ENCODE measurements around the gene VSIG10L2. TPM values are rescaled to one million over a fixed set of nuclear protein-coding genes. Genes with fewer than 3 reads are reported as not detected.
A peak's percentile ranks its signal among the peaks of the same experiment; 100 is the strongest.

The VSIG10L2 gene
- total RNA-seq, 1 donor from 2014 or later: not detected

DNA sequence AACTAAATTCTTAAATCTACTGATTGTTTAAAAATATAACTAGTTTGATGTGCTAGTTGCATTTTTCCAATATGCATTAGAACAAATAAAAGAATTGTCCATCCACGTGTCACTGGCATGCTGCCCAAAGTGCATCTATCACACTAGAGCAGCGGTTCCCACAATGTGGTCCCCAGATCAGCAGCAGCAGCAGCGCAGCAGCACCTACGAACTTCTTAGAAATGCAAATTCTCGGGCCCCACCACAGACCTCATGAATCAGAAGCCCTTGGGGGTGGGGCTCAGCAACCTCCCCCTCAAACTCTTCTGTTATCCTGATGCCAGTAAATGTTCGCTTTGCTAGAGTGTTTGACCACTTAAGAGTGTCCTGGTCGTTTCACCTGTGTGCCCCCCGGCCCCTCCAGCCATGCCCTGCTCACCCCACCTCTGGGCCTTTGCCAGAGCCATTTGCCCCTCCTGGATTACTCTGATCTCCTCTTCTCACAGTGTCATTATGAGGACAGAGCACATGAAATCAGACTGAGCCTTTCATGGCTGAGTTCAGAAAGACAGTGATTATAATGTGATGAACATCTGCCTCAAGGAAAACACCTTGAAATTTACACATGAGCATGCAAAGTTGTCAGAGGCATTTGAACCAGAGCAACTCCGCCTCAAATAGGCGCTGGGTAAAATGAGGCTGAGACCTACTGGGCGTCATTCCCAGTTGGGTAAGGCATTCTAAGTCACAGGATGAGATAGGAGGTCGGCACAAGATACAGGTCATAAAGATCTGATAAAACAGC, 12.6 kb upstream of the VSIG10L2 start:
- intact Hi-C loops (cut with micrococcal nuclease): no loop called here
- peaks cover 2% of the 10 kb centered on the region for H3K4me1 Mint-ChIP-seq (ENCODE audit: low read depth)
- H3K9me3 Mint-ChIP-seq: no peaks in the 10 kb centered on the region
- H3K27ac Mint-ChIP-seq: no peak overlapping the region
- no peak for DNase-seq (ENCODE audit: low spot score)
- H3K27me3 Mint-ChIP-seq (ENCODE audit: low read depth): peaks cover 9% of the 10 kb centered on the region
- H3K36me3 Mint-ChIP-seq (ENCODE audit: low read depth): no peaks in the 10 kb centered on the region
- no peak overlapping the region for H3K4me3 Mint-ChIP-seq (ENCODE audit: low read depth)

DNA sequence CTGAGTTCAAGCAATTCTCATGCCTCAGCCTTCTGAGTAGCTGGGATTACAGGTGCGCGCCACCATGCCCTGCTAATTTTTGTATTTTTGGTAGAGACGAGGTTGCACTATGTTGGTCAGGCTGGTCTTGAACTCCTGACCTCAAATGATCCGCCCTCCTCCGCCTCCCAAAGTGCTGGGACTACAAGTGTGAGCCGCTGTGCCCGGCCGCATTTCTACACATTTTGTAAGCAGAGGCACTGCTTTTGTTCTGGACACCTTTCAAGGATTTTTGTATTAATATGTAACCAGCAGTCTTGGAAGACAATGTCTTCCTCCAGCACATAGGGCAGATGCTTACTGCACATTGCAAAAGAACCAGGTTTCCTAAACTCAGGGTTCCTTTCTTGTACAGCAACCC, 11.4 kb upstream of the VSIG10L2 start:
- intact Hi-C loops (cut with micrococcal nuclease): no loop called here
- Mint-ChIP-seq H3K27ac (no peak overlapping the region), H3K36me3 (ENCODE audit: low read depth) (no peaks in the 10 kb centered on the region), H3K9me3 (no peaks in the 10 kb centered on the region), H3K4me3 (ENCODE audit: low read depth) (no peak overlapping the region), H3K27me3 (ENCODE audit: low read depth) (peaks cover 7% of the 10 kb centered on the region), H3K4me1 (ENCODE audit: low read depth) (peaks cover 6% of the 10 kb centered on the region)
- DNase-seq (ENCODE audit: low spot score): no peak

DNA sequence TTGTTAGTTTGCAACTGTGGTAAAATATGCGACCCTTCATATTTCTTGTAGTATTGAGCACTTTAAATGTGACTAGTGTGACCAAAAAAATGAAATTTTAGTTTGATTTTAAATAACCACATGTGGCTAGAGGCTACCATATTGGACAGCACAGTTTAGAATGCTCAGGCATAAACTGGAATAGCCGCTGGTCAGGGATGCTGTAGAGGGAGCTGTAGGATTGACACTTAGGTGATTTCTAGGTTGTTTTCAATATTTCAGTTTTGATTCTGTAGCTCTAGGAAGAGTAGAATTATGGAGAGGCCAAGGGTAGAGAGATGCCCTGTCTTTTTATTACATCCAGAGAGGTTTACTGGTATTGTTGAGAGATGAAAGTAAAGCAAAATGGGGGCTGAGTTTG, 10.8 kb upstream of the VSIG10L2 start:
- Mint-ChIP-seq H3K9me3 (no peaks in the 10 kb centered on the region), H3K27me3 (ENCODE audit: low read depth) (peaks cover 5% of the 10 kb centered on the region), H3K4me3 (ENCODE audit: low read depth) (no peak overlapping the region), H3K4me1 (ENCODE audit: low read depth) (peaks cover 6% of the 10 kb centered on the region), H3K27ac (no peak overlapping the region), H3K36me3 (ENCODE audit: low read depth) (no peaks in the 10 kb centered on the region)
- intact Hi-C loops (cut with micrococcal nuclease): no loop called here
- no peak for DNase-seq (ENCODE audit: low spot score)

DNA sequence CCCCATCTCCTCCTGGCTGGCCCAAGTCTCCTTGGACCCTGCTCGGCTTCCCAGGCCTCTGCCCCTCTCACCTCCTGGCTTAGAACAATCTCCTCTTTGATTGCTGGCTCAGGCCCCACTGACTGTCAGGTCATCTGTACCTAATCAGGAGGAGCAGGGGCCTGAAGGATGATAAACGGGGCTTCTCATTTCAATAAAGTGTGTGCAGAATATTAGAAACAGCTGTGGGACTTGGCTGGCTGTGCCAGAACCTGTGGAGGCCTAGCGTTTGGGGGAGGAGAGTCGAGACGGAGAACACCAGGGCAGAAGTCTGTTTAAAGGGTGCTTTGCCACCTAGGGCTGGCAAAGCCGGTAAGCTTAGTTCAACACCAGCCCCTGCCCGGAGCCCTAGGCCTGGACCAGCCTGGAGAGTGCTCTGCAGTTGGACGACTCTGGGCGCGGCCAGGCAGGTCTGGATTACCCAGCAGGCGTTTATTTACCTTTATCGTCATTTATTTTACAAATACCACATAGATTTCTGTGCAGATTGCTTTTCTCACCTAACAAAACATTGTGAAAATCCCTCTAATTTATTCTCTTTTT, 10.1 kb upstream of the VSIG10L2 start:
- DNase-seq (ENCODE audit: low spot score): no peak
- H3K9me3 Mint-ChIP-seq: no peaks in the 10 kb centered on the region
- H3K4me1 Mint-ChIP-seq (ENCODE audit: low read depth): peaks cover 6% of the 10 kb centered on the region
- no peak overlapping the region for H3K4me3 Mint-ChIP-seq (ENCODE audit: low read depth)
- peaks cover 4% of the 10 kb centered on the region for H3K27me3 Mint-ChIP-seq (ENCODE audit: low read depth)
- H3K36me3 Mint-ChIP-seq (ENCODE audit: low read depth): no peaks in the 10 kb centered on the region
- intact Hi-C loops (cut with micrococcal nuclease): no loop called here
- no peak overlapping the region for H3K27ac Mint-ChIP-seq

DNA sequence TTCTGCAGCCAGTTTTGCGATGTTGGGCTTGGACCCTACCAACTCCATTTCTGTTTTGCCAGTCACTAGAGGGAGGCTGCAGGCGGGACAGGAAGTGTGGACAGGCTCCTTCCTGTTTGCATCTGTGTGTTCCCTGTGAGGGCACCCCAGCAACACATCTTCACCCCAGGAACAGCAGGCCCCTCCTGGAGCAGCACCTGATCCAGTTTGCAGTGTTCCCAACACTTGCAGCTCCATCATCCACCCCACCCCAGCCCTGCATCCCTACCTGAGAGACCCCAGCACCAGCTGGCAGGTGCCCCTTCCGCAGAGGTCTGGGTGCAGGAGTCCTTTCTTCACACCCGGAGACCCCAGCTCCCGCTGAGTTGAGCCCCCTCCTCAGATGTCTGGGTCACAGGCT, 7.4 kb upstream of the VSIG10L2 start:
- intact Hi-C loops (cut with micrococcal nuclease): no loop called here
- no peaks in the 10 kb centered on the region for H3K36me3 Mint-ChIP-seq (ENCODE audit: low read depth)
- DNase-seq (ENCODE audit: low spot score): no peak
- H3K4me1 Mint-ChIP-seq (ENCODE audit: low read depth): peaks cover 9% of the 10 kb centered on the region
- H3K27me3 Mint-ChIP-seq (ENCODE audit: low read depth): peaks cover 1% of the 10 kb centered on the region
- no peak overlapping the region for H3K4me3 Mint-ChIP-seq (ENCODE audit: low read depth)
- no peaks in the 10 kb centered on the region for H3K9me3 Mint-ChIP-seq
- H3K27ac Mint-ChIP-seq: no peak overlapping the region

DNA sequence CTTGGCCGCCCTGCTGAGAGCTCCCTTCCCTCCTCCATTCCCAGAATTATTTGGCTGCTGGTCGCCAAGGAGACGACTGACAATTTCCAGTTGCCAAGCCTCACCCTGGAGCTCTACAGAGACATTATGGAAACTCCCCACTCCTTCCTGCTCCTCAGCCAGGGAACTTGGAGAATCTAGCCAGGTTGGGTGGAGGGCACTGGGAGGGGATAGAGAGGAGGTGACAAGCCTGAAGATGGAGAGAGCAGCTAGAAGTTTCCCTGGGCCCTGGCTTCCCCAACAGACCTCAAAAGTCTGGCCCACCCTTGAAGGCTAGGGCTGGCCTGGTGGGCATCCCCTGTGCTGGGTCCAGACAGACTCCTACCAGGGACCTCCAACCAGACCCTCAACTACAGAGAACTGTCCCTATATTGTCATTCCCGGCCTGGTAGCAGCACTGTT, 6.7 kb upstream of the VSIG10L2 start:
- intact Hi-C loops (cut with micrococcal nuclease): no loop called here
- no peaks in the 10 kb centered on the region for H3K9me3 Mint-ChIP-seq
- H3K4me3 Mint-ChIP-seq (ENCODE audit: low read depth): no peak overlapping the region
- DNase-seq (ENCODE audit: low spot score): no peak
- H3K27ac Mint-ChIP-seq: no peak overlapping the region
- H3K27me3 Mint-ChIP-seq (ENCODE audit: low read depth): no peaks in the 10 kb centered on the region
- no peaks in the 10 kb centered on the region for H3K36me3 Mint-ChIP-seq (ENCODE audit: low read depth)
- H3K4me1 Mint-ChIP-seq (ENCODE audit: low read depth): peaks cover 9% of the 10 kb centered on the region

DNA sequence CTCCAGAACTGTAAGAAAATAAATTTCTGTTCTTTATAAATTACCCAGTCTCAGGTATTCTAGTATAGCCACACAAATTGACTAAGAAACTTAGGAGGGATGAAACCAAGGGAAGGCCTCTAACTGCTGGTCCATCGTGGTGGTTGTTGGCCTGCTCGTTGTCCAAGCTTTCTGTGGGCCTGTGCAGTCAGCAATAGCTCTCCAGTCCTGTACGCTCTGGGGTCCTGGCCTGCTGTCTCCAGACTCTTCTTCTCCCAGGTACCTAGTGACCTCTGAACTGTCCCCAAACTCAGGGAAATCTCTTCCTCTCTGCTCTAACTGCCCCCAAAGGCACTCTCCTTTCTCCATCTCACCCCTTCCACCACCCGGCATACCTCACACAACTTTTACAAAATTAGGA, 5.7 kb upstream of the VSIG10L2 start:
- Mint-ChIP-seq H3K27ac (no peak overlapping the region), H3K27me3 (ENCODE audit: low read depth) (no peaks in the 10 kb centered on the region), H3K9me3 (no peaks in the 10 kb centered on the region), H3K36me3 (ENCODE audit: low read depth) (no peaks in the 10 kb centered on the region), H3K4me1 (ENCODE audit: low read depth) (peaks cover 9% of the 10 kb centered on the region), H3K4me3 (ENCODE audit: low read depth) (no peak overlapping the region)
- intact Hi-C loops (cut with micrococcal nuclease): no loop called here
- DNase-seq (ENCODE audit: low spot score): no peak

DNA sequence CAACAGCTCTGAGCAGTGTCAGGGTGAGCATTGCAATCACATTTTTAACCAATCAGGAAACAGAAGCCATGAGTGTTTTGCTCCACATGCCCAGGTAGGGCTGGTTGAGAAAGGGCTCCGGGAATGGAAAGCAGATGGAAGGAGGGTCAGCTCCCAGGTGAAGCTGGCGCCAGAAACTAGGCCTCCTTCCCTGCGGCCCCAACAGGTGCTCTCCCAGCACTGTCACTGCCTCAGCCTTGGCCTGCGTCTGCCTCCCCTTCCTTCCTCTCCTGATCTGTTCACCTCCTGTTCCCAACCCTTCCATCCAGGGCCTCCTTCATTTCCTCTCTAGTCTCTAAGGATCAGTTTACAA, 4.6 kb upstream of the VSIG10L2 start:
- no peaks in the 10 kb centered on the region for H3K9me3 Mint-ChIP-seq
- H3K4me1 Mint-ChIP-seq (ENCODE audit: low read depth): peaks cover 9% of the 10 kb centered on the region
- DNase-seq (ENCODE audit: low spot score): no peak
- H3K4me3 Mint-ChIP-seq (ENCODE audit: low read depth): no peak overlapping the region
- intact Hi-C loops (cut with micrococcal nuclease): no loop called here
- H3K27me3 Mint-ChIP-seq (ENCODE audit: low read depth): no peaks in the 10 kb centered on the region
- no peaks in the 10 kb centered on the region for H3K36me3 Mint-ChIP-seq (ENCODE audit: low read depth)
- H3K27ac Mint-ChIP-seq: no peak overlapping the region

DNA sequence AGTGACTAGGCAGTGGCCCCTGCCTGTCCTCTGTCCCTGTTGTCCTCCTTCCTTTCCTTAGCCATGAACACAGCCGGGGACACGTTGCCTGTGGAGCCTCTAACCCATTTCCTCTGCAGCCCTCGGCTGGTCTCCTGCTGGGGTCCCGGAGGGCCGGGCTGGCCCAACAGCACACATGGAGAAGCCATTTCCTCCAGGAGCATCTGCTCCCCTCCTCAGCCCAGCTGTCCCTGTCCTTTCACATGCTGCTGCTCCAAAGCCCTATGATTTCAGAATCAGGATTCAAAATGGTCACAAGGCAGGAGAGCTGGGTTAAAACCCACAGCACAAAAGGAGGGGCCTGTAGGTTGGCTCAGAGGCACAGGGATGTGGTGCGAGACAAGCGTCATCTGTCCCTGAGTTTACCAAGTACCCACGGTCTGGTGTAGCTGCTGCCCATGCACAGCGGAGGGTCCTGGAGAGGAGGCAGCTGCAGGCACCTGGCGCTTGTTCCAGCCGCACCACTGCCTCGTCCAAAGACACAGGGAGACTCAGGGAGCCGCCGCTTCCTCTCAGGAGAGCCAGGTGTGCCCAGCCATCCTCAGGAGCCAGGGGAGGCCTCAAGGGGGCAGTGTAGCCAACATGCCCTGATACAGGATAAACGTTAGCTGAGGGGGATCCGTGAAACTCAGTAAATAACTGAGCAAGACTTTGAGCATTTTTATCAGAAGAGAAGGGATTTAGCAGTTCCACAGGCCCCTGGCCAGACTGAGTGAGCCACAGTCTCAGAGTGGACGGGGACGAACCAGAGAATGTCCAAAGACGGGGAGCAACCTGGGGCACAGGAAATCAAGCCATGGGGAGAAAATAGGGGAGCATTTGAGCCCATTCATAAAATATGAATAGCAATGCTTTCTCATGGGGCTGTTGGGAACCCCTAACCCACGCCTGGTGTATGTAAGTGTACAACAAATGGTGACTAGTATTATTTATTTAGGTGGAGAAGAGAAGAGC, 3.9 kb upstream of the VSIG10L2 start:
- peak; percentile 22 for DNase-seq (ENCODE audit: low spot score)
- H3K27ac Mint-ChIP-seq: no peak overlapping the region
- no peaks in the 10 kb centered on the region for H3K9me3 Mint-ChIP-seq
- H3K27me3 Mint-ChIP-seq (ENCODE audit: low read depth): no peaks in the 10 kb centered on the region
- intact Hi-C loops (cut with micrococcal nuclease): loop anchor here (1.0 kb wide), 1 partner anchor 252 kb away; no protein-coding TSS in a partner anchor
- peaks cover 9% of the 10 kb centered on the region for H3K4me1 Mint-ChIP-seq (ENCODE audit: low read depth)
- H3K4me3 Mint-ChIP-seq (ENCODE audit: low read depth): no peak overlapping the region
- H3K36me3 Mint-ChIP-seq (ENCODE audit: low read depth): no peaks in the 10 kb centered on the region

DNA sequence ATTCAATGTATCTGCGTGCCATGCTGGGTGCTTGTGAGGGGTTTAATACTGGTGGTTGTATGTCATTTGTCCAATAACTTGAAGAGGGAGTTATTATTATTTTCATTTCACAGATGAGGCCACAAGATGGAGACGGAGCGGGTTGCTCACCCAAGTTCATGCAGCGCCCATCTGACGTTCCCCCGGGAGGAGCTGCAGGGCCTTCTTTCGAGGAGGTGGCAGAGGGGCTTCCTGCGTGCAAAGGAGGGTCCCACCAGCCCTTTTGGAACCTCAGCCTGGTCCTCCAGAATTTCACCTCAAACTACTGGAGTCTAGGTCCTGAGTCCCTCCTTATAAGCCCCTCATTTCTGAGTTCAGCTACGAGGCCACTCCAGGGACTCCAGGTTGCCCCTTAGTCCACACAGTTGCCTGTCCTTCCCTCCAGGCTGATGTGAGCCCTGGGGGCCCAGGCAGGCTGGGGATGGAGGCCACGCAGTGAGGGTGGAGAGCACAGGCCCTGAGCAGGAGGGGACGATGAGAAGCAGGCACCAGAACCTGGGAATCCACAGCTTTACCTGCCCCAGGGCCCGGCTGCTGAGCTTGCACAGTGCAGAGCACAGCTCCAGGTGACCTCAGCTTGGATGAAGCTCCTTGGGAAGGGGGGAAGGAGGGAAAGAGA, 2.9 kb upstream of the VSIG10L2 start:
- no peaks in the 10 kb centered on the region for H3K9me3 Mint-ChIP-seq
- no peaks in the 10 kb centered on the region for H3K36me3 Mint-ChIP-seq (ENCODE audit: low read depth)
- H3K27ac Mint-ChIP-seq: no peak overlapping the region
- no peaks in the 10 kb centered on the region for H3K27me3 Mint-ChIP-seq (ENCODE audit: low read depth)
- no peak overlapping the region for H3K4me3 Mint-ChIP-seq (ENCODE audit: low read depth)
- DNase-seq (ENCODE audit: low spot score): no peak
- intact Hi-C loops (cut with micrococcal nuclease): loop anchor here (1.0 kb wide), 1 partner anchor 251 kb away; no protein-coding TSS in a partner anchor
- peaks cover 9% of the 10 kb centered on the region for H3K4me1 Mint-ChIP-seq (ENCODE audit: low read depth)

DNA sequence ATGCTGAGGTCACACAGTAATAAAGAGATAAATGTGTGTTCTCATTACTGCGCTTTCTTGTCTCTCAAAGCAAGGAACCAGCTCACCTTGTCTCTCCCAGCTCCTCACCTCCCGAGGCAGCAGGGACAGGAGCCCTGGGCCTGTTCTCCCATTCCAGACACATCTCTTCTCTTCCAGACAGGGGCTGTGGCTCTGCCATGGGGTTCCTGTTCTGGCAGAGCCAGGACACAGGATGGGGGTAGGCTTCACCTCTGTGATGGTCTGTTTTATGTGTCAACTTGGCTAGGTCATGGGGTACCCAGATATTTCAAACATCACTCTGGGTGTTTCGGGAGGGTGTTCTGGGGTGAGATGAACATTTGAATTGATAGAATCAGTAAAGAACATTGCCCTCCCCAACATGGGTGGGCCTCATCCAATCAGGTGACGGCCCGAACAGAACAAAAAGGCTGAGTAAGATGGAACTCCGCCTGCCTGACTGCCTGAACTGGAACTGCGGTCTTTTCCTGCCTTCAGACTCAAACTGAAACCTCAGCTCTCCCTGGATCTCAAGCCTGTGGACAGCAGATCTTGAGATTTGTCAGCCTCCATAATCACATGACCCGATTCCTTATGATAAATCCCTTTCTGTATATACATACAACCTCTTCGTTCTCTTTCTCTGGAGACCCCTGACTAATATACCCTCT, 2.0 kb upstream of the VSIG10L2 start:
- Mint-ChIP-seq H3K27ac (no peak overlapping the region), H3K4me3 (ENCODE audit: low read depth) (no peak overlapping the region)
- intact Hi-C loops (cut with micrococcal nuclease): no loop called here

More for the DNA sequence above, 2.0 kb upstream of the VSIG10L2 start:
- peaks cover 5% of the 10 kb centered on the region for H3K4me1 Mint-ChIP-seq (ENCODE audit: low read depth)
- H3K9me3 Mint-ChIP-seq: no peaks in the 10 kb centered on the region
- DNase-seq (ENCODE audit: low spot score): no peak
- no peaks in the 10 kb centered on the region for H3K27me3 Mint-ChIP-seq (ENCODE audit: low read depth)
- no peaks in the 10 kb centered on the region for H3K36me3 Mint-ChIP-seq (ENCODE audit: low read depth)

Data from activated T-helper 2 cell treated with anti-CD3 and anti-CD28 coated beads, Interferon-gamma antibody, Interleukin-2, Interleukin-4, amounts not matched to agents 10 μg/mL and 5 μg/mL and 100 μg/mL, durations not matched to agents 14 hours and 24 hours and 36 hours (primary cell).